Caco-2 (cell line): ENCODE measurements around the gene MACROD2. TPM values are rescaled to one million over a fixed set of nuclear protein-coding genes. Genes with fewer than 3 reads are reported as not detected.

Experiments
- BruUV-seq: library from RNA; stranded (reverse); fragments of 400-500 nt; replicated peaks from 2 replicates; lab custom pipeline; 2021; lab: Mats Ljungman, UMichigan
- CTCF ChIA-PET: fragments of 300-600 bp; sonication (Branson Sonifier 250); formaldehyde crosslinking; loops from one replicate; lab custom pipeline; 2022; ENCODE audit warnings: antibody characterized with exemption; lab: Charles Lee
- POLR2A ChIA-PET: fragments of 300-600 bp; sonication (Branson Sonifier 250); formaldehyde crosslinking; loops from one replicate; lab custom pipeline; 2022; ENCODE audit warnings: antibody characterized with exemption; lab: Charles Lee
- DNase-seq, 2 experiments: peaks; one replicate each; pipeline versions ENCODE4 v3.0.0 to v3.0.0-alpha.2; 2020 to 2022
- H3K27me3 ChIP-seq: replicated peaks from 2 replicates; pipeline ENCODE4 v1.6.0; 2011; ENCODE audit warnings: low read length; ENCODE audit not compliant: control insufficient read depth, insufficient read depth
- H3K36me3 ChIP-seq: 2 replicates; pipeline ENCODE4 v1.5.1; 2011; ENCODE audit warnings: low read length; ENCODE audit not compliant: control insufficient read depth, insufficient read depth
- H3K4me1 ChIP-seq: fragments of 250-450 bp; sonication (Bioruptor Pico); 2 replicates; pipeline ENCODE4 v1.5.1; 2020; ENCODE audit warnings: mild to moderate bottlenecking
- H3K4me3 ChIP-seq: 2 replicates; pipeline ENCODE4 v1.5.1; 2011; ENCODE audit warnings: low read depth, mild to moderate bottlenecking, control low read depth, low read length
- H3K9me3 ChIP-seq: fragments of 250-450 bp; sonication (Bioruptor Pico); 2 replicates; pipeline ENCODE4 v1.5.1; 2020; ENCODE audit warnings: mild to moderate bottlenecking, moderate library complexity
- H3K27ac Mint-ChIP-seq: one replicate; pipeline ENCODE4 v1.8.0; 2022; ENCODE audit warnings: mixed read lengths; ENCODE audit not compliant: unreplicated experiment
- H3K27me3 Mint-ChIP-seq: one replicate; pipeline ENCODE4 v1.8.0; 2022; ENCODE audit warnings: mixed read lengths; ENCODE audit not compliant: insufficient read depth, unreplicated experiment
- H3K36me3 Mint-ChIP-seq: one replicate; pipeline ENCODE4 v1.8.0; 2022; ENCODE audit warnings: mild to moderate bottlenecking, mixed read lengths; ENCODE audit not compliant: insufficient read depth, unreplicated experiment
- H3K4me1 Mint-ChIP-seq: one replicate; pipeline ENCODE4 v1.8.0; 2022; ENCODE audit warnings: low read depth, mixed read lengths; ENCODE audit not compliant: unreplicated experiment
- H3K4me3 Mint-ChIP-seq: one replicate; pipeline ENCODE4 v1.8.0; 2022; ENCODE audit warnings: mild to moderate bottlenecking, moderate library complexity, mixed read lengths; ENCODE audit not compliant: unreplicated experiment
- H3K9me3 Mint-ChIP-seq: one replicate; pipeline ENCODE4 v1.8.0; 2022; ENCODE audit warnings: mixed read lengths; ENCODE audit not compliant: unreplicated experiment
- CTCF ChIP-seq, 2 experiments: fragments of 200-600 bp in 1 of 2; IDR thresholded peaks; 1 replicate in 1 of 2; 2 replicates in 1 of 2; pipeline versions ENCODE4 v1.5.1 to v1.8.0; 2011 to 2022; ENCODE audit warnings: antibody characterized with exemption in 1 of 2, control low read depth in 1 of 2, inconsistent platforms in 1 of 2, low read depth in 1 of 2, low read length in 1 of 2, mild to moderate bottlenecking in 1 of 2, moderate library complexity in 1 of 2; ENCODE audit not compliant: insufficient read depth in 1 of 2, severe bottlenecking in 1 of 2, unreplicated experiment in 1 of 2
- intact Hi-C: fragments of 100-400 bp; cut with micrococcal nuclease; formaldehyde crosslinking; loops from one replicate; pipeline ENCODE4 v1.10.0; 2022; ENCODE audit not compliant: unreplicated experiment
- total RNA-seq: library from RNA; stranded (reverse); gene quantifications from 2 replicates; pipeline ENCODE4 v1.2.3, GENCODE V29; 2022

The MACROD2 gene
- total RNA-seq, 1 experiment from 2014 or later, result 6.4 TPM

- POLR2A ChIA-PET, result no interaction called here
Observed at GRCh38 chr20:15951658-15952057, 1956.3 kb downstream of the MACROD2 start.

GRCh38 chr20:15958142-15958541, 1962.8 kb downstream of the MACROD2 start:
- no peaks in the 10 kb centered on the region for H3K9me3 ChIP-seq
- H3K4me1 ChIP-seq, result no peaks in the 10 kb centered on the region
- H3K27me3 ChIP-seq, result no peaks in the 10 kb centered on the region
- intact Hi-C loops, result no loop called here
- H3K4me3 Mint-ChIP-seq, result no peak overlapping the region
- peaks cover 6% of the 10 kb centered on the region for H3K27me3 Mint-ChIP-seq
- no peaks in the 10 kb centered on the region for H3K36me3 ChIP-seq
- no peaks in the 10 kb centered on the region for H3K9me3 Mint-ChIP-seq
- H3K36me3 Mint-ChIP-seq, result no peaks in the 10 kb centered on the region
- CTCF ChIA-PET, result no interaction called here
- no peak overlapping the region for H3K4me3 ChIP-seq
- no peak for TF ChIP-seq CTCF (IDR thresholded peaks at IDR 0.05; ENCODE audit: insufficient read depth in 1 of 2, low read depth in 1 of 2, low read length in 1 of 2, severe bottlenecking in 1 of 2, unreplicated experiment in 1 of 2)
- DNase-seq, result no peak
- POLR2A ChIA-PET, result no interaction called here
- BruUV-seq, result no TSS peak
- H3K27ac Mint-ChIP-seq, result no peak overlapping the region
- H3K4me1 Mint-ChIP-seq, result no peaks in the 10 kb centered on the region

More at GRCh38 chr20:15951658-15952057, 1956.3 kb downstream of the MACROD2 start:
- Mint-ChIP-seq H3K27ac (no peak overlapping the region), H3K9me3 (no peaks in the 10 kb centered on the region), H3K27me3 (no peaks in the 10 kb centered on the region), H3K4me3 (no peak overlapping the region), H3K4me1 (no peaks in the 10 kb centered on the region), H3K36me3 (no peaks in the 10 kb centered on the region)
- Histone ChIP-seq H3K9me3 (no peaks in the 10 kb centered on the region), H3K27me3 (no peaks in the 10 kb centered on the region), H3K4me1 (0 out of 2 replicates have a peak, but pooled peaks cover 7% of the 10 kb centered on the region), H3K4me3 (no peak overlapping the region), H3K36me3 (no peaks in the 10 kb centered on the region)
- intact Hi-C loops, result no loop called here
- no peak for TF ChIP-seq CTCF (IDR thresholded peaks at IDR 0.05; ENCODE audit: insufficient read depth in 1 of 2, low read depth in 1 of 2, low read length in 1 of 2, severe bottlenecking in 1 of 2, unreplicated experiment in 1 of 2)
- CTCF ChIA-PET, result no interaction called here
- BruUV-seq, result no TSS peak
- DNase-seq, result no peak

- Mint-ChIP-seq H3K4me1 (no peaks in the 10 kb centered on the region), H3K27ac (no peak overlapping the region), H3K27me3 (peaks cover 8% of the 10 kb centered on the region), H3K9me3 (peaks cover 11% of the 10 kb centered on the region), H3K4me3 (no peak overlapping the region), H3K36me3 (no peaks in the 10 kb centered on the region)
- no peak for TF ChIP-seq CTCF (IDR thresholded peaks at IDR 0.05; ENCODE audit: insufficient read depth in 1 of 2, low read depth in 1 of 2, low read length in 1 of 2, severe bottlenecking in 1 of 2, unreplicated experiment in 1 of 2)
- Histone ChIP-seq H3K4me1 (no peaks in the 10 kb centered on the region), H3K4me3 (no peak overlapping the region), H3K36me3 (no peaks in the 10 kb centered on the region), H3K9me3 (no peaks in the 10 kb centered on the region), H3K27me3 (no peaks in the 10 kb centered on the region)
- ChIA-PET CTCF (no interaction called here), POLR2A (no interaction called here)
- no TSS peak for BruUV-seq
- DNase-seq, result no peak
- intact Hi-C loops, result no loop called here
Observed at GRCh38 chr20:15965165-15965564, 1969.8 kb downstream of the MACROD2 start.
